ENCODE measurements around the gene CCDC9B. TPM values are rescaled to one million over a fixed set of nuclear protein-coding genes. Genes with fewer than 3 reads are reported as not detected.

The CCDC9B gene
- total and polyA plus RNA-seq, 3 experiments from 2014 or later, result 0.08 to 0.47 (median 0.39) TPM

GRCh38 chr15:40380636-40381035 lies 39.9 kb upstream of the CCDC9B start:
- Mint-ChIP-seq H3K36me3 (peaks cover 0 to 6% (median 1%) of the 10 kb centered on the region in 3 donors), H3K27me3 (no peaks in the 10 kb centered on the region), H3K4me1 (peaks cover 14 to 27% (median 26%) of the 10 kb centered on the region in 3 donors), H3K9me3 (no peaks in the 10 kb centered on the region), H3K4me3 (no peak overlapping the region), H3K27ac (peak overlapping the region in 1 of 8 donors; percentile 31)
- H3K4me3 ChIP-seq (ENCODE audit: low read length), result no peak overlapping the region
- no peaks in the 10 kb centered on the region for H3K36me3 ChIP-seq (ENCODE audit: insufficient read depth, low read length)
- H3K4me1 ChIP-seq (ENCODE audit: insufficient read depth, low read length), result peaks cover 13% of the 10 kb centered on the region
- no peak overlapping the region for H3K27ac ChIP-seq (ENCODE audit: low read depth, low read length)
- ChIA-PET CTCF (interaction anchor here (4.0 kb wide), 1 partner anchor 12 kb away, joined by 16 read pairs; no protein-coding TSS in a partner anchor), POLR2A (no interaction called here)
- no peaks in the 10 kb centered on the region for H3K27me3 ChIP-seq (ENCODE audit: insufficient read depth, low read length, poor library complexity, severe bottlenecking)
- no peak for DNase-seq
- H3K9me3 ChIP-seq (ENCODE audit: low read length), result no peaks in the 10 kb centered on the region

- no peaks in the 10 kb centered on the region for H3K9me3 Mint-ChIP-seq
- Histone ChIP-seq H3K27me3 (ENCODE audit: insufficient read depth, low read length, poor library complexity, severe bottlenecking) (no peaks in the 10 kb centered on the region), H3K9me3 (ENCODE audit: low read length) (no peaks in the 10 kb centered on the region), H3K36me3 (ENCODE audit: insufficient read depth, low read length) (no peaks in the 10 kb centered on the region), H3K4me3 (ENCODE audit: low read length) (no peak overlapping the region), H3K27ac (ENCODE audit: low read depth, low read length) (no peak overlapping the region), H3K4me1 (ENCODE audit: insufficient read depth, low read length) (peaks cover 13% of the 10 kb centered on the region)
- H3K4me1 Mint-ChIP-seq, result peaks cover 14 to 23% (median 20%) of the 10 kb centered on the region in 3 donors
- peaks cover 0 to 3% (median 1%) of the 10 kb centered on the region in 3 donors for H3K36me3 Mint-ChIP-seq
- CTCF ChIA-PET, result interaction anchor here (0.6 to 4.0 kb wide), 2 partner anchors 12 to 101 kb away, joined by 3 to 16 read pairs; no protein-coding TSS in a partner anchor
- peak overlapping the region in 2 of 8 donors; percentile 15 to 27 for H3K27ac Mint-ChIP-seq
- H3K4me3 Mint-ChIP-seq, result peak overlapping the region in 1 of 7 donors; percentile 16
- POLR2A ChIA-PET, result no interaction called here
- DNase-seq, result no peak
- H3K27me3 Mint-ChIP-seq, result no peaks in the 10 kb centered on the region
Observed at GRCh38 chr15:40379853-40380252, 39.1 kb upstream of the CCDC9B start.

GRCh38 chr15:40379374-40379773 lies 38.6 kb upstream of the CCDC9B start:
- Histone ChIP-seq H3K36me3 (ENCODE audit: insufficient read depth, low read length) (no peaks in the 10 kb centered on the region), H3K27ac (ENCODE audit: low read depth, low read length) (no peak overlapping the region), H3K9me3 (ENCODE audit: low read length) (no peaks in the 10 kb centered on the region), H3K27me3 (ENCODE audit: insufficient read depth, low read length, poor library complexity, severe bottlenecking) (no peaks in the 10 kb centered on the region), H3K4me1 (ENCODE audit: insufficient read depth, low read length) (peaks cover 13% of the 10 kb centered on the region), H3K4me3 (ENCODE audit: low read length) (no peak overlapping the region)
- H3K9me3 Mint-ChIP-seq, result no peaks in the 10 kb centered on the region
- peaks cover 12 to 19% (median 16%) of the 10 kb centered on the region in 3 donors for H3K4me1 Mint-ChIP-seq
- H3K27ac Mint-ChIP-seq, result no peak overlapping the region
- peaks cover 0 to 3% (median 1%) of the 10 kb centered on the region in 3 donors for H3K36me3 Mint-ChIP-seq
- no peaks in the 10 kb centered on the region for H3K27me3 Mint-ChIP-seq
- DNase-seq, result no peak
- ChIA-PET CTCF (interaction anchor here (4.0 kb wide), 1 partner anchor 11 kb away, joined by 16 read pairs; no protein-coding TSS in a partner anchor), POLR2A (no interaction called here)
- no peak overlapping the region for H3K4me3 Mint-ChIP-seq

- no peak overlapping the region for H3K4me3 ChIP-seq (ENCODE audit: low read length)
- H3K27ac ChIP-seq (ENCODE audit: low read depth, low read length), result no peak overlapping the region
- peak overlapping the region in 1 of 8 donors; percentile 55 for H3K27ac Mint-ChIP-seq
- H3K36me3 ChIP-seq (ENCODE audit: insufficient read depth, low read length), result no peaks in the 10 kb centered on the region
- peaks cover 0 to 1% (median 0%) of the 10 kb centered on the region in 3 donors for H3K36me3 Mint-ChIP-seq
- CTCF ChIA-PET, result interaction anchor here (2.1 to 4.0 kb wide), 2 partner anchors 9 to 33 kb away, joined by 7 to 16 read pairs; no protein-coding TSS in a partner anchor
- no peak overlapping the region for H3K4me3 Mint-ChIP-seq
- DNase-seq, result no peak
- POLR2A ChIA-PET, result no interaction called here
- H3K9me3 ChIP-seq (ENCODE audit: low read length), result no peaks in the 10 kb centered on the region
- H3K4me1 ChIP-seq (ENCODE audit: insufficient read depth, low read length), result peaks cover 4% of the 10 kb centered on the region
- no peaks in the 10 kb centered on the region for H3K27me3 Mint-ChIP-seq
- H3K9me3 Mint-ChIP-seq, result no peaks in the 10 kb centered on the region
- H3K27me3 ChIP-seq (ENCODE audit: insufficient read depth, low read length, poor library complexity, severe bottlenecking), result no peaks in the 10 kb centered on the region
- H3K4me1 Mint-ChIP-seq, result peaks cover 2 to 4% (median 2%) of the 10 kb centered on the region in 3 donors
Observed at GRCh38 chr15:40377606-40378005, 36.9 kb upstream of the CCDC9B start.

- no peak overlapping the region for H3K27ac ChIP-seq (ENCODE audit: low read depth, low read length)
- H3K27me3 Mint-ChIP-seq, result peaks cover 0 to 1% of the 10 kb centered on the region in 2 donors
- no peaks in the 10 kb centered on the region for H3K9me3 Mint-ChIP-seq
- no peak overlapping the region for H3K4me3 Mint-ChIP-seq
- H3K27ac Mint-ChIP-seq, result no peak overlapping the region
- no peaks in the 10 kb centered on the region for H3K36me3 ChIP-seq (ENCODE audit: insufficient read depth, low read length)
- no peak for DNase-seq
- H3K9me3 ChIP-seq (ENCODE audit: low read length), result no peaks in the 10 kb centered on the region
- no peak overlapping the region for H3K4me3 ChIP-seq (ENCODE audit: low read length)
- peaks cover 4% of the 10 kb centered on the region for H3K4me1 ChIP-seq (ENCODE audit: insufficient read depth, low read length)
- no peaks in the 10 kb centered on the region for H3K36me3 Mint-ChIP-seq
- H3K27me3 ChIP-seq (ENCODE audit: insufficient read depth, low read length, poor library complexity, severe bottlenecking), result no peaks in the 10 kb centered on the region
- CTCF ChIA-PET, result interaction anchor here (1.4 kb wide), 1 partner anchor 8 kb away, joined by 4 read pairs; no protein-coding TSS in a partner anchor
- POLR2A ChIA-PET, result no interaction called here
- peaks cover 1 to 6% (median 5%) of the 10 kb centered on the region in 3 donors for H3K4me1 Mint-ChIP-seq
Observed at GRCh38 chr15:40372981-40373380, 32.2 kb upstream of the CCDC9B start.

- Histone ChIP-seq H3K9me3 (ENCODE audit: low read length) (no peaks in the 10 kb centered on the region), H3K27me3 (ENCODE audit: insufficient read depth, low read length, poor library complexity, severe bottlenecking) (no peaks in the 10 kb centered on the region), H3K36me3 (ENCODE audit: insufficient read depth, low read length) (no peaks in the 10 kb centered on the region), H3K4me1 (ENCODE audit: insufficient read depth, low read length) (peaks cover 29% of the 10 kb centered on the region), H3K4me3 (ENCODE audit: low read length) (no peak overlapping the region), H3K27ac (ENCODE audit: low read depth, low read length) (no peak overlapping the region)
- POLR2A ChIA-PET, result no interaction called here
- Mint-ChIP-seq H3K36me3 (no peaks in the 10 kb centered on the region), H3K27me3 (peaks cover 0 to 1% of the 10 kb centered on the region in 2 donors), H3K27ac (no peak overlapping the region), H3K9me3 (no peaks in the 10 kb centered on the region), H3K4me3 (no peak overlapping the region), H3K4me1 (peaks cover 23 to 31% (median 31%) of the 10 kb centered on the region in 3 donors)
- CTCF ChIA-PET, result interaction anchor here (0.9 to 3.6 kb wide), 8 partner anchors 13 to 91 kb away, joined by 3 to 41 read pairs (median 11); partner anchors contain the start of genes ANKRD63, CCDC9B, KNSTRN and PLCB2
- no peak for DNase-seq
Observed at GRCh38 chr15:40369971-40370370, 29.2 kb upstream of the CCDC9B start.

GRCh38 chr15:40369474-40369869 lies 28.7 kb upstream of the CCDC9B start:
- H3K36me3 ChIP-seq (ENCODE audit: insufficient read depth, low read length), result no peaks in the 10 kb centered on the region
- H3K27ac ChIP-seq (ENCODE audit: low read depth, low read length), result no peak overlapping the region
- no peaks in the 10 kb centered on the region for H3K9me3 ChIP-seq (ENCODE audit: low read length)
- Mint-ChIP-seq H3K27ac (peak overlapping the region in 2 of 8 donors; percentile 72 to 84), H3K27me3 (peaks cover 0 to 1% of the 10 kb centered on the region in 2 donors), H3K9me3 (no peaks in the 10 kb centered on the region), H3K4me3 (peak overlapping the region in 3 of 7 donors; percentile 48 to 79 (median 74)), H3K4me1 (peaks cover 23 to 31% (median 31%) of the 10 kb centered on the region in 3 donors), H3K36me3 (no peaks in the 10 kb centered on the region)
- no peak for DNase-seq
- ChIA-PET CTCF (interaction anchor here (0.9 to 3.6 kb wide), 13 partner anchors 9 to 90 kb away, joined by 3 to 41 read pairs (median 7); partner anchors contain the start of genes ANKRD63, CCDC9B, IVD and KNSTRN), POLR2A (interaction anchor here (1.3 kb wide), 1 partner anchor 36 kb away, joined by 3 read pairs; the partner anchor contains the start of gene IVD)
- no peaks in the 10 kb centered on the region for H3K27me3 ChIP-seq (ENCODE audit: insufficient read depth, low read length, poor library complexity, severe bottlenecking)
- no peak overlapping the region for H3K4me3 ChIP-seq (ENCODE audit: low read length)
- H3K4me1 ChIP-seq (ENCODE audit: insufficient read depth, low read length), result peaks cover 29% of the 10 kb centered on the region
